H9 (cell line): ENCODE results near the gene CMTM8. TPM values are rescaled to one million over a fixed set of nuclear protein-coding genes. Genes with fewer than 3 reads are reported as not detected.

ENCODE experiments used
- DNase-seq: peaks from one replicate; pipeline ENCODE4 v3.0.0-alpha.2; 2017
- H2AFZ ChIP-seq: one replicate; pipeline ENCODE4 v1.6.1; 2013; ENCODE audit warnings: mild to moderate bottlenecking, low read length, control low read depth, moderate library complexity
- H2AK5ac ChIP-seq: 2 replicates; pipeline ENCODE4 v1.6.1; 2013; ENCODE audit warnings: low read length, control low read depth, mixed read lengths; ENCODE audit not compliant: insufficient read length
- H2BK120ac ChIP-seq: one replicate; pipeline ENCODE4 v1.6.1; 2013; ENCODE audit warnings: low read depth, mild to moderate bottlenecking, low read length, control low read depth, inconsistent platforms; ENCODE audit not compliant: poor library complexity, severe bottlenecking
- H2BK12ac ChIP-seq: 2 replicates; pipeline ENCODE4 v1.6.1; 2013; ENCODE audit warnings: low read length, control low read depth, mixed read lengths, low read depth; ENCODE audit not compliant: insufficient read length
- H2BK15ac ChIP-seq: 2 replicates; pipeline ENCODE4 v1.6.1; 2013; ENCODE audit warnings: low read depth, low read length, control low read depth
- H2BK20ac ChIP-seq: one replicate; pipeline ENCODE4 v1.6.1; 2013; ENCODE audit warnings: low read depth, mild to moderate bottlenecking, low read length, control low read depth, inconsistent platforms; ENCODE audit not compliant: poor library complexity, severe bottlenecking
- H2BK5ac ChIP-seq: 2 replicates; pipeline ENCODE4 v1.6.1; 2013; ENCODE audit warnings: low read length, control low read depth, mixed read lengths; ENCODE audit not compliant: insufficient read length
- H3K14ac ChIP-seq: 2 replicates; pipeline ENCODE4 v1.6.1; 2013; ENCODE audit warnings: low read length, control low read depth; ENCODE audit not compliant: insufficient read depth
- H3K18ac ChIP-seq: 2 replicates; pipeline ENCODE4 v1.6.1; 2013; ENCODE audit warnings: low read depth, mild to moderate bottlenecking, mixed read lengths, low read length, control low read depth; ENCODE audit not compliant: insufficient read length
- H3K23ac ChIP-seq: 2 replicates; pipeline ENCODE4 v1.6.1; 2013; ENCODE audit warnings: low read length, control low read depth, mixed read lengths, low read depth; ENCODE audit not compliant: insufficient read length
- H3K23me2 ChIP-seq: 2 replicates; pipeline ENCODE4 v1.6.1; 2013; ENCODE audit warnings: low read depth, mild to moderate bottlenecking, mixed read lengths, low read length, control low read depth; ENCODE audit not compliant: insufficient read length, poor library complexity, severe bottlenecking
- H3K27ac ChIP-seq: 2 replicates; pipeline ENCODE4 v1.5.1; 2013; ENCODE audit warnings: low read length, control low read depth, mixed read lengths, low read depth; ENCODE audit not compliant: insufficient read length
- H3K27me3 ChIP-seq: 2 replicates; pipeline ENCODE4 v1.6.1; 2013; ENCODE audit warnings: low read length, control low read depth, inconsistent platforms; ENCODE audit not compliant: insufficient read depth
- H3K4ac ChIP-seq: 2 replicates; pipeline ENCODE4 v1.6.1; 2013; ENCODE audit warnings: low read depth, mild to moderate bottlenecking, control low read depth, inconsistent platforms, low read length, moderate library complexity
- H3K4me1 ChIP-seq: 2 replicates; pipeline ENCODE4 v1.6.1; 2013; ENCODE audit warnings: low read length, control low read depth, inconsistent platforms; ENCODE audit not compliant: insufficient read depth
- H3K4me2 ChIP-seq: 2 replicates; pipeline ENCODE4 v1.6.1; 2013; ENCODE audit warnings: low read length, control low read depth, mixed read lengths; ENCODE audit not compliant: insufficient read length, insufficient read depth
- H3K56ac ChIP-seq: 2 replicates; pipeline ENCODE4 v1.6.1; 2013; ENCODE audit warnings: low read depth, mild to moderate bottlenecking, mixed read lengths, low read length, control low read depth; ENCODE audit not compliant: insufficient read length
- H3K79me1 ChIP-seq: 2 replicates; pipeline ENCODE4 v1.6.1; 2013; ENCODE audit warnings: low read depth, mild to moderate bottlenecking, moderate library complexity, low read length, control low read depth, inconsistent platforms; ENCODE audit not compliant: insufficient read depth, poor library complexity, severe bottlenecking
- H3K79me2 ChIP-seq: 2 replicates; pipeline ENCODE4 v1.6.1; 2013; ENCODE audit warnings: low read length, control low read depth, inconsistent platforms; ENCODE audit not compliant: insufficient read depth
- H3K9ac ChIP-seq: 2 replicates; pipeline ENCODE4 v1.6.1; 2013; ENCODE audit warnings: low read length, control low read depth, mixed read lengths; ENCODE audit not compliant: insufficient read length; ENCODE audit errors: extremely low read depth
- H3K9me3 ChIP-seq: one replicate; pipeline ENCODE4 v1.6.1; 2013; ENCODE audit warnings: low read depth, low read length, inconsistent platforms; ENCODE audit not compliant: control insufficient read depth
- H3T11ph ChIP-seq: one replicate; pipeline ENCODE4 v1.6.1; 2013; ENCODE audit warnings: mild to moderate bottlenecking, low read length, control low read depth, inconsistent platforms
- H4K20me1 ChIP-seq: one replicate; pipeline ENCODE4 v1.6.1; 2013; ENCODE audit not compliant: control insufficient read depth, insufficient read length, insufficient read depth
- H4K5ac ChIP-seq: 2 replicates; pipeline ENCODE4 v1.6.1; 2013; ENCODE audit warnings: low read depth, mild to moderate bottlenecking, mixed read lengths, low read length, control low read depth; ENCODE audit not compliant: insufficient read length
- H4K8ac ChIP-seq: replicated peaks from 2 replicates; pipeline ENCODE4 v1.6.1; 2013; ENCODE audit warnings: low read length, control low read depth, mixed read lengths, low read depth; ENCODE audit not compliant: insufficient read length
- H4K91ac ChIP-seq: 2 replicates; pipeline ENCODE4 v1.6.1; 2013; ENCODE audit warnings: low read depth, mild to moderate bottlenecking, moderate library complexity, mixed read lengths, low read length, control low read depth; ENCODE audit not compliant: insufficient read length
- H3K27ac Mint-ChIP-seq, 3 experiments: 2 replicates in 2 of 3; 3 replicates in 1 of 3; pipeline ENCODE4 v1.8.0; 2020 to 2021; ENCODE audit warnings: mixed read lengths in 3 of 3, mild to moderate bottlenecking in 1 of 3, moderate library complexity in 1 of 3
- H3K27me3 Mint-ChIP-seq: 2 replicates; pipeline ENCODE4 v1.8.0; 2021; ENCODE audit warnings: low read depth, mild to moderate bottlenecking, moderate library complexity, mixed read lengths
- H3K36me3 Mint-ChIP-seq, 3 experiments: 2 replicates in 2 of 3; 3 replicates in 1 of 3; pipeline ENCODE4 v1.8.0; 2020 to 2021; ENCODE audit warnings: low read depth in 3 of 3, mixed read lengths in 3 of 3; ENCODE audit not compliant: insufficient read depth in 1 of 3
- H3K4me1 Mint-ChIP-seq, 2 experiments: 2 replicates each; pipeline ENCODE4 v1.8.0; 2020; ENCODE audit warnings: mixed read lengths in 2 of 2
- H3K4me3 Mint-ChIP-seq, 2 experiments: 2 replicates in 1 of 2; 3 replicates in 1 of 2; pipeline ENCODE4 v1.8.0; 2020 to 2021; ENCODE audit warnings: mild to moderate bottlenecking in 2 of 2, mixed read lengths in 2 of 2, moderate library complexity in 1 of 2
- H3K9me3 Mint-ChIP-seq, 2 experiments: 2 replicates in 1 of 2; 3 replicates in 1 of 2; pipeline ENCODE4 v1.8.0; 2020; ENCODE audit warnings: mild to moderate bottlenecking in 2 of 2, mixed read lengths in 2 of 2, moderate library complexity in 1 of 2
- WGBS: extraction: QIAGEN DNeasy Blood & Tissue Kit; methylation state at CpG from one replicate; pipeline ENCODE4 v1.1.7; 2013; ENCODE audit warnings: missing lambda C conversion rate, low lambda C conversion rate, mixed read lengths; ENCODE audit not compliant: insufficient read length; ENCODE audit errors: extremely low coverage; 5-methylcytosine and 5-hydroxymethylcytosine counted together
- total RNA-seq: library from RNA; stranded (reverse); gene quantifications from 2 replicates; pipeline ENCODE4 v1.2.1, GENCODE V29; 2021
- TF ChIP-seq, protein P1 (sequence below): fragments of 200-600 bp; sonication (generic); conservative IDR thresholded peaks from 3 replicates; pipeline ENCODE4 v1.8.0; 2021; ENCODE audit warnings: antibody characterized with exemption, mild to moderate bottlenecking

Gene CMTM8
- total RNA-seq, 1 experiment from 2014 or later, result 4.0 TPM

DNA sequence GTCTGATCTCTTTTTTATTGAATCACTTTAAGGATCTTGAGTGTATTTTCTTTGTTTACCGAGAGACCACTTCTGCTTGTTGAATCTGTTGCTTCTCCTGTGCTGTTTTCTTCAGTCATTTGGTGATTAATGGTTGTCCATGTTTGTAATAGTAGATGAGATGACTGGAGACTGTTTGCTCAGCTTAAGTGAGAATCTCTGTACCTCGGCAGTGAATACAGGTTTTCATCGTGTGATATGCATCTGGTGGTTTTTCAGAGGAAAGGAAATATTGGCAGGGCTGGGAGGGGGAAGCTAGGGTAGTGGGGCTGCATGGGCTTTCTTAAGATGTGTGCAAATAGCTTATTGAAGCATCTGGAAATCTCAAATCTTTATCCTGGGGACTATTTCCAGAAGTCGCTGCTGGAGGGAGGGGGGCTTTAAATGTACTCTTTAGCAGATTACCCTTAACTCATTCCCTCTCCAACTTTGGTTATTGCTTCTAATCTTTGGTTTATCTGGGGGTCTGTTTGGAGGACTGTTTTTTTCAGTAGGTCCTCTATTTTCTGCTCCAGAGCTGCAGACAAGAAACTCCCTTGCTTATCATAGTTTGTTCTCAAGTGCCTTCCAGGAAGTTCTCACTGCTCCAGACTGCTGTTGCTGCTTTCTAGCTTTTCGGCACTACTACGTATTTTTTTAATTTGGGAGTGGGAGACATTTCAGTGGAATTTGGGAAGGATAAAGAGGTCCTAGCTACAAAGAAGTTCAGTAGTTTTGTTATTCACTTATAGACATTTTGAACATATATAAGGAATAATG, 19.4 kb downstream of the CMTM8 start:
- peaks cover 9 to 40% (median 16%) of the 10 kb centered on the region in 3 experiments for H3K36me3 Mint-ChIP-seq
- H2BK12ac ChIP-seq, result no peak overlapping the region
- H3K27me3 ChIP-seq, result no peaks in the 10 kb centered on the region
- no peak overlapping the region for H3K4me2 ChIP-seq
- H4K8ac ChIP-seq, result no peak overlapping the region
- no peak for DNase-seq
- no peaks in the 10 kb centered on the region for H3K27me3 Mint-ChIP-seq
- no peak overlapping the region for H2BK120ac ChIP-seq
- no peak overlapping the region for H3K56ac ChIP-seq
- TF ChIP-seq, protein P1, sequence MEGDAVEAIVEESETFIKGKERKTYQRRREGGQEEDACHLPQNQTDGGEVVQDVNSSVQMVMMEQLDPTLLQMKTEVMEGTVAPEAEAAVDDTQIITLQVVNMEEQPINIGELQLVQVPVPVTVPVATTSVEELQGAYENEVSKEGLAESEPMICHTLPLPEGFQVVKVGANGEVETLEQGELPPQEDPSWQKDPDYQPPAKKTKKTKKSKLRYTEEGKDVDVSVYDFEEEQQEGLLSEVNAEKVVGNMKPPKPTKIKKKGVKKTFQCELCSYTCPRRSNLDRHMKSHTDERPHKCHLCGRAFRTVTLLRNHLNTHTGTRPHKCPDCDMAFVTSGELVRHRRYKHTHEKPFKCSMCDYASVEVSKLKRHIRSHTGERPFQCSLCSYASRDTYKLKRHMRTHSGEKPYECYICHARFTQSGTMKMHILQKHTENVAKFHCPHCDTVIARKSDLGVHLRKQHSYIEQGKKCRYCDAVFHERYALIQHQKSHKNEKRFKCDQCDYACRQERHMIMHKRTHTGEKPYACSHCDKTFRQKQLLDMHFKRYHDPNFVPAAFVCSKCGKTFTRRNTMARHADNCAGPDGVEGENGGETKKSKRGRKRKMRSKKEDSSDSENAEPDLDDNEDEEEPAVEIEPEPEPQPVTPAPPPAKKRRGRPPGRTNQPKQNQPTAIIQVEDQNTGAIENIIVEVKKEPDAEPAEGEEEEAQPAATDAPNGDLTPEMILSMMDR, result no peak
- no CpG with 5 or more reads among the region's 6 CpGs for WGBS
- H3K79me2 ChIP-seq, result no peaks in the 10 kb centered on the region; the same call in 1 of the 2 replicates
- H3K27ac Mint-ChIP-seq, result peak overlapping the region in 1 of 3 experiments; percentile 24; a peak in 2 of 7 replicates
- no peak overlapping the region for H3K27ac ChIP-seq
- H2BK5ac ChIP-seq, result no peak overlapping the region
- no peak overlapping the region for H3K9ac ChIP-seq
- no peak overlapping the region for H2BK20ac ChIP-seq
- no peak overlapping the region for H3K18ac ChIP-seq
- no peak overlapping the region for H3K23ac ChIP-seq
- H2AK5ac ChIP-seq, result no peak overlapping the region
- no peaks in the 10 kb centered on the region for H4K20me1 ChIP-seq
- no peak overlapping the region for H2AFZ ChIP-seq
- H3K9me3 Mint-ChIP-seq, result peaks cover 13 to 14% of the 10 kb centered on the region in 2 experiments
- H3K9me3 ChIP-seq, result no peaks in the 10 kb centered on the region
- H3K79me1 ChIP-seq, result no peaks in the 10 kb centered on the region
- no peak overlapping the region for H3K14ac ChIP-seq
- no peak overlapping the region for H4K5ac ChIP-seq
- no peak overlapping the region for H2BK15ac ChIP-seq
- no peak overlapping the region for H4K91ac ChIP-seq
- no peak overlapping the region for H3K4me3 Mint-ChIP-seq
- no peak overlapping the region for H3K4ac ChIP-seq
- no peaks in the 10 kb centered on the region for H3K4me1 ChIP-seq
- H3T11ph ChIP-seq, result no peak overlapping the region
- no peaks in the 10 kb centered on the region for H3K4me1 Mint-ChIP-seq
- H3K23me2 ChIP-seq, result no peaks in the 10 kb centered on the region
